ENCODE results near the gene RAB7A.

The RAB7A gene

GRCh38 chr3:128707928-128708494 is 18.0 kb upstream of the RAB7A start:
- Histone ChIP-seq H3K27me3 (ENCODE audit: control insufficient read depth in 3 of 3, insufficient read depth in 3 of 3, low read depth in 1 of 3, low read length in 3 of 3) (peaks cover 0 to 2% (median 0%) of the 10 kb centered on the region in 3 experiments), H3K18ac (ENCODE audit: low read length) (no peak overlapping the region), H2BK5ac (ENCODE audit: low read length) (no peak overlapping the region), H2BK120ac (ENCODE audit: low read depth, low read length) (no peak overlapping the region), H2BK15ac (ENCODE audit: low read length) (no peak overlapping the region), H4K91ac (ENCODE audit: low read depth, low read length, poor library complexity) (no peak overlapping the region), H3K9me3 (replicated peaks in 1 of 2; ENCODE audit: control insufficient read depth in 2 of 2, insufficient read depth in 1 of 2, low read depth in 1 of 2, low read length in 2 of 2) (no peaks in the 10 kb centered on the region), H2AK5ac (ENCODE audit: low read depth, low read length) (no peak overlapping the region), H2AFZ (ENCODE audit: low read length) (no peak overlapping the region), H2BK12ac (ENCODE audit: low read length) (no peak overlapping the region), H3K23ac (ENCODE audit: low read depth, low read length, poor library complexity) (no peak overlapping the region), H3K36me3 (replicated peaks in 1 of 2; ENCODE audit: control insufficient read depth in 2 of 2, insufficient read depth in 2 of 2, low read length in 2 of 2) (no peaks in the 10 kb centered on the region), H3K27ac (replicated peaks; ENCODE audit: low read length) (no peak overlapping the region), H3K14ac (ENCODE audit: low read length) (peak overlapping the region; percentile 14), H3K4ac (ENCODE audit: low read length) (no peak overlapping the region), H3K79me1 (ENCODE audit: low read depth, low read length) (no peaks in the 10 kb centered on the region), H3K4me3 (ENCODE audit: low read length in 2 of 2) (no peak overlapping the region), H3K4me1 (ENCODE audit: control insufficient read depth in 2 of 2, insufficient read depth in 1 of 2, low read depth in 1 of 2, low read length in 2 of 2) (peaks cover 0 to 2% of the 10 kb centered on the region in 2 donors), H4K8ac (ENCODE audit: low read depth, low read length) (no peak overlapping the region), H3K4me2 (ENCODE audit: insufficient read depth, low read length, poor library complexity, severe bottlenecking) (no peak overlapping the region), H3K9ac (ENCODE audit: low read depth, low read length, poor library complexity) (no peak overlapping the region)
- DNase-seq (ENCODE audit: low spot score): no peak
- WGBS, 2 donors (ENCODE audit: extremely low coverage in 2 of 2, insufficient read length in 2 of 2, insufficient replicate concordance in 1 of 2): no CpG with 5 or more reads among the region's 2 CpGs

- Histone ChIP-seq H3K14ac (ENCODE audit: low read length) (no peak overlapping the region), H3K4me2 (ENCODE audit: insufficient read depth, low read length, poor library complexity, severe bottlenecking) (no peak overlapping the region), H2BK12ac (ENCODE audit: low read length) (no peak overlapping the region), H3K27ac (replicated peaks; ENCODE audit: low read length) (no peak overlapping the region), H3K9ac (ENCODE audit: low read depth, low read length, poor library complexity) (no peak overlapping the region), H4K91ac (ENCODE audit: low read depth, low read length, poor library complexity) (no peak overlapping the region), H3K27me3 (ENCODE audit: control insufficient read depth in 3 of 3, insufficient read depth in 3 of 3, low read depth in 1 of 3, low read length in 3 of 3) (peaks cover 0 to 2% (median 0%) of the 10 kb centered on the region in 3 experiments), H3K23ac (ENCODE audit: low read depth, low read length, poor library complexity) (no peak overlapping the region), H3K4me1 (ENCODE audit: control insufficient read depth in 2 of 2, insufficient read depth in 1 of 2, low read depth in 1 of 2, low read length in 2 of 2) (peaks cover 0 to 2% of the 10 kb centered on the region in 2 donors), H2BK5ac (ENCODE audit: low read length) (no peak overlapping the region), H3K9me3 (replicated peaks in 1 of 2; ENCODE audit: control insufficient read depth in 2 of 2, insufficient read depth in 1 of 2, low read depth in 1 of 2, low read length in 2 of 2) (no peaks in the 10 kb centered on the region), H4K8ac (ENCODE audit: low read depth, low read length) (no peak overlapping the region), H3K79me1 (ENCODE audit: low read depth, low read length) (no peaks in the 10 kb centered on the region), H3K4me3 (ENCODE audit: low read length in 2 of 2) (no peak overlapping the region), H3K18ac (ENCODE audit: low read length) (no peak overlapping the region), H3K36me3 (replicated peaks in 1 of 2; ENCODE audit: control insufficient read depth in 2 of 2, insufficient read depth in 2 of 2, low read length in 2 of 2) (no peaks in the 10 kb centered on the region), H2BK120ac (ENCODE audit: low read depth, low read length) (no peak overlapping the region), H2AFZ (ENCODE audit: low read length) (no peak overlapping the region), H2BK15ac (ENCODE audit: low read length) (no peak overlapping the region), H2AK5ac (ENCODE audit: low read depth, low read length) (no peak overlapping the region), H3K4ac (ENCODE audit: low read length) (no peak overlapping the region)
- DNase-seq (ENCODE audit: low spot score): no peak
- WGBS, 2 donors (ENCODE audit: extremely low coverage in 2 of 2, insufficient read length in 2 of 2, insufficient replicate concordance in 1 of 2): no CpG with 5 or more reads among the region's 4 CpGs
Observed at GRCh38 chr3:128709038-128709437, 16.9 kb upstream of the RAB7A start.

GRCh38 chr3:128709506-128710210 is 16.3 kb upstream of the RAB7A start:
- Histone ChIP-seq H3K18ac (ENCODE audit: low read length) (no peak overlapping the region), H2BK120ac (ENCODE audit: low read depth, low read length) (no peak overlapping the region), H3K27ac (replicated peaks; ENCODE audit: low read length) (no peak overlapping the region), H3K27me3 (ENCODE audit: control insufficient read depth in 3 of 3, insufficient read depth in 3 of 3, low read depth in 1 of 3, low read length in 3 of 3) (peaks cover 0 to 2% (median 0%) of the 10 kb centered on the region in 3 experiments), H3K23ac (ENCODE audit: low read depth, low read length, poor library complexity) (no peak overlapping the region), H3K14ac (ENCODE audit: low read length) (no peak overlapping the region), H3K4me2 (ENCODE audit: insufficient read depth, low read length, poor library complexity, severe bottlenecking) (no peak overlapping the region), H2BK12ac (ENCODE audit: low read length) (no peak overlapping the region), H4K8ac (ENCODE audit: low read depth, low read length) (no peak overlapping the region), H2AK5ac (ENCODE audit: low read depth, low read length) (no peak overlapping the region), H2BK5ac (ENCODE audit: low read length) (no peak overlapping the region), H3K9ac (ENCODE audit: low read depth, low read length, poor library complexity) (no peak overlapping the region), H3K4me3 (ENCODE audit: low read length in 2 of 2) (no peak overlapping the region), H3K9me3 (replicated peaks in 1 of 2; ENCODE audit: control insufficient read depth in 2 of 2, insufficient read depth in 1 of 2, low read depth in 1 of 2, low read length in 2 of 2) (no peaks in the 10 kb centered on the region), H2BK15ac (ENCODE audit: low read length) (no peak overlapping the region), H3K4ac (ENCODE audit: low read length) (no peak overlapping the region), H3K36me3 (replicated peaks in 1 of 2; ENCODE audit: control insufficient read depth in 2 of 2, insufficient read depth in 2 of 2, low read length in 2 of 2) (no peaks in the 10 kb centered on the region), H2AFZ (ENCODE audit: low read length) (no peak overlapping the region), H4K91ac (ENCODE audit: low read depth, low read length, poor library complexity) (no peak overlapping the region), H3K79me1 (ENCODE audit: low read depth, low read length) (no peaks in the 10 kb centered on the region), H3K4me1 (ENCODE audit: control insufficient read depth in 2 of 2, insufficient read depth in 1 of 2, low read depth in 1 of 2, low read length in 2 of 2) (peaks cover 0 to 2% of the 10 kb centered on the region in 2 donors)
- DNase-seq (ENCODE audit: low spot score): no peak
- no CpG with 5 or more reads among the region's 10 CpGs for WGBS, 2 donors (ENCODE audit: extremely low coverage in 2 of 2, insufficient read length in 2 of 2, insufficient replicate concordance in 1 of 2)

GRCh38 chr3:128710816-128711433 is 15.1 kb upstream of the RAB7A start:
- Histone ChIP-seq H3K27me3 (ENCODE audit: control insufficient read depth in 3 of 3, insufficient read depth in 3 of 3, low read depth in 1 of 3, low read length in 3 of 3) (peaks cover 0 to 2% (median 0%) of the 10 kb centered on the region in 3 experiments), H2BK12ac (ENCODE audit: low read length) (no peak overlapping the region), H3K14ac (ENCODE audit: low read length) (no peak overlapping the region), H3K9me3 (replicated peaks in 1 of 2; ENCODE audit: control insufficient read depth in 2 of 2, insufficient read depth in 1 of 2, low read depth in 1 of 2, low read length in 2 of 2) (no peaks in the 10 kb centered on the region), H3K18ac (ENCODE audit: low read length) (no peak overlapping the region), H2BK5ac (ENCODE audit: low read length) (no peak overlapping the region), H2BK120ac (ENCODE audit: low read depth, low read length) (no peak overlapping the region), H3K36me3 (replicated peaks in 1 of 2; ENCODE audit: control insufficient read depth in 2 of 2, insufficient read depth in 2 of 2, low read length in 2 of 2) (no peaks in the 10 kb centered on the region), H3K79me1 (ENCODE audit: low read depth, low read length) (no peaks in the 10 kb centered on the region), H4K8ac (ENCODE audit: low read depth, low read length) (no peak overlapping the region), H2AFZ (ENCODE audit: low read length) (no peak overlapping the region), H3K4ac (ENCODE audit: low read length) (no peak overlapping the region), H2AK5ac (ENCODE audit: low read depth, low read length) (no peak overlapping the region), H3K4me2 (ENCODE audit: insufficient read depth, low read length, poor library complexity, severe bottlenecking) (no peak overlapping the region), H4K91ac (ENCODE audit: low read depth, low read length, poor library complexity) (no peak overlapping the region), H2BK15ac (ENCODE audit: low read length) (no peak overlapping the region), H3K9ac (ENCODE audit: low read depth, low read length, poor library complexity) (no peak overlapping the region), H3K4me3 (ENCODE audit: low read length in 2 of 2) (no peak overlapping the region), H3K23ac (ENCODE audit: low read depth, low read length, poor library complexity) (no peak overlapping the region), H3K27ac (replicated peaks; ENCODE audit: low read length) (no peak overlapping the region), H3K4me1 (ENCODE audit: control insufficient read depth in 2 of 2, insufficient read depth in 1 of 2, low read depth in 1 of 2, low read length in 2 of 2) (peaks cover 0 to 2% of the 10 kb centered on the region in 2 donors)
- WGBS, 2 donors (ENCODE audit: extremely low coverage in 2 of 2, insufficient read length in 2 of 2, insufficient replicate concordance in 1 of 2): no CpG with 5 or more reads among the region's 7 CpGs
- DNase-seq (ENCODE audit: low spot score): no peak
